ENCODE data around the gene AP3S2.

GRCh38 chr15:89860431-89860830, 33.4 kb downstream of the AP3S2 start:
- TF ChIP-seq TAF1 (conservative IDR thresholded peaks at IDR 0.05) (no peak), ATF3 (IDR thresholded peaks at IDR 0.05) (no peak), SP1 (IDR thresholded peaks at IDR 0.05) (no peak), RXRA (IDR thresholded peaks at IDR 0.05) (no peak), GABPA (IDR thresholded peaks at IDR 0.05 in 1 of 2, conservative IDR thresholded peaks at IDR 0.05 in 1 of 2) (no peak), REST (IDR thresholded peaks at IDR 0.05) (no peak), ZBTB33 (IDR thresholded peaks at IDR 0.05) (no peak)
- TF ChIP-seq, protein P1, sequence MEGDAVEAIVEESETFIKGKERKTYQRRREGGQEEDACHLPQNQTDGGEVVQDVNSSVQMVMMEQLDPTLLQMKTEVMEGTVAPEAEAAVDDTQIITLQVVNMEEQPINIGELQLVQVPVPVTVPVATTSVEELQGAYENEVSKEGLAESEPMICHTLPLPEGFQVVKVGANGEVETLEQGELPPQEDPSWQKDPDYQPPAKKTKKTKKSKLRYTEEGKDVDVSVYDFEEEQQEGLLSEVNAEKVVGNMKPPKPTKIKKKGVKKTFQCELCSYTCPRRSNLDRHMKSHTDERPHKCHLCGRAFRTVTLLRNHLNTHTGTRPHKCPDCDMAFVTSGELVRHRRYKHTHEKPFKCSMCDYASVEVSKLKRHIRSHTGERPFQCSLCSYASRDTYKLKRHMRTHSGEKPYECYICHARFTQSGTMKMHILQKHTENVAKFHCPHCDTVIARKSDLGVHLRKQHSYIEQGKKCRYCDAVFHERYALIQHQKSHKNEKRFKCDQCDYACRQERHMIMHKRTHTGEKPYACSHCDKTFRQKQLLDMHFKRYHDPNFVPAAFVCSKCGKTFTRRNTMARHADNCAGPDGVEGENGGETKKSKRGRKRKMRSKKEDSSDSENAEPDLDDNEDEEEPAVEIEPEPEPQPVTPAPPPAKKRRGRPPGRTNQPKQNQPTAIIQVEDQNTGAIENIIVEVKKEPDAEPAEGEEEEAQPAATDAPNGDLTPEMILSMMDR (IDR thresholded peaks at IDR 0.05; ENCODE audit: low read depth, low read length, missing input control): no peak
